Hematopoietic multipotent progenitor cell treated with erythropoietin and hydrocortisone succinate and interleukin-3 and kit ligand, for 8 days (in vitro differentiated cells): ENCODE data around the gene SP110.
"Not testable (repeated sequence)": the region's sequence is repeated elsewhere in the genome, so short reads cannot be mapped to it uniquely, and the experiment has no call there.

ENCODE experiments used
- DNase-seq: peaks from one replicate; pipeline ENCODE4 v3.0.0-alpha.2; 2015

The SP110 gene

DNA sequence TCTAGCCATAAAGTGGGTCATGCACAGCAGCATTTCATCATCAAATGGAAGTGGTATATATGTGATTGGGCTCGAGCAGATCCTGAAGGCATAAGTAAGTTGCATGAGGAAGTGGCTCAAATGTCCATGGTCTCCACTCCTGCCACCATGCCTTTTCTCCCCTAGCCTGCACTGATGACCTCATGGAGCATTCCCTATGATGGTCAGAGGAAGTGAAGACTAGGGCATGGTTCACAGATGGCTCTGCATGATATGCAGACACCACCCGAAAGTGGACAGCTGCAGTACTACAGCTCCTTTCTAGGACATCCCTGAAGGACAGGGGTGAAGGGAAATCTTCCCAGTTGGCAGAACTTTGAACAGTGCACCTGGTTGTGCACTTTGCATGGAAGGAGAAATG is 99.4 kb downstream of the SP110 start:
- not testable (repeated sequence) for DNase-seq

DNA sequence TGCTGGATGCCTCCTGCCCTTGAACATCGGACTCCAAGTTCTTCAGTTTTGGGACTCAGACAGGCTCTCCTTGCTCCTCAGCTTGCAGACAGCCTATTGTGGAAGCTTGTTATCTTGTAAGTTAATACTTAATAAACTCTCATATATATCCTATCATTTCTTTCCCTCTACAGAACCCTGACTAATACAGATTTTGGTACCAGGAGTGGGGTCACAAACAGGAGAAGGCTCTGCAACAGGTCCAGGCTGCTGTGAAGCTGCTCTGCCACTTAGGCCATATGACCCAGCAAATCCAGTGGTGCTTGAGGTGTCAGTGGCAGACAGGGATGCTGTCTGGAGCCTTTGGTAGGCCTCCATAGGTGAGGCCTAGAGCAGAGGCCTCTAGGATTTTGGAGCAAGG is 100.0 kb downstream of the SP110 start:
- not testable (repeated sequence) for DNase-seq
